ENCODE measurements around the gene NCS1. TPM values are rescaled to one million over a fixed set of nuclear protein-coding genes. Genes with fewer than 3 reads are reported as not detected.
"Not testable (repeated sequence)": the region's sequence is repeated elsewhere in the genome, so short reads cannot be mapped to it uniquely, and the experiment has no call there.

NCS1 gene
- polyA plus RNA-seq, 4 donors, result 0.54 to 9.2 (median 3.0) TPM

GRCh38 chr9:130245474-130245873 lies 73.3 kb downstream of the NCS1 start:
- Histone ChIP-seq H3K4me1 (ENCODE audit: control insufficient read depth in 3 of 3, insufficient read depth in 2 of 3, low read depth in 1 of 3, low read length in 2 of 3) (peaks cover 0 to 8% (median 0%) of the 10 kb centered on the region in 3 donors), H3K36me3 (ENCODE audit: control insufficient read depth in 3 of 3, insufficient read depth in 2 of 3, low read depth in 1 of 3, low read length in 3 of 3) (no peaks in the 10 kb centered on the region), H3K27ac (ENCODE audit: low read depth in 1 of 3, low read length in 2 of 3) (no peak overlapping the region), H3K9me3 (ENCODE audit: control insufficient read depth in 2 of 2, insufficient read depth in 1 of 2, low read depth in 1 of 2, low read length in 1 of 2) (no peaks in the 10 kb centered on the region), H3K27me3 (ENCODE audit: control insufficient read depth in 3 of 3, insufficient read depth in 3 of 3, low read length in 3 of 3) (no peaks in the 10 kb centered on the region), H3K4me3 (ENCODE audit: low read depth in 1 of 3, low read length in 3 of 3) (no peak overlapping the region)
- 30 to 70% (median 39%) methylated on average over 11 of the region's 11 CpGs for WGBS, 3 donors
- peak in 1 of 2 donors; percentile 35 for DNase-seq
- no peak for FAIRE-seq

- FAIRE-seq, result no peak
- 72 to 92% (median 72%) methylated on average over 3 of the region's 3 CpGs for WGBS, 3 donors
These were observed 73.9 kb downstream of the NCS1 start for GRCh38 chr9:130246126-130246525.

GRCh38 chr9:130254747-130255630 lies 82.8 kb downstream of the NCS1 start:
- FAIRE-seq (no peak), DNase-seq (no peak)
- WGBS, 3 donors, result 78 to 81% (median 79%) methylated on average over 23 of the region's 23 CpGs
- Histone ChIP-seq H3K36me3 (ENCODE audit: control insufficient read depth in 3 of 3, insufficient read depth in 2 of 3, low read depth in 1 of 3, low read length in 3 of 3) (no peaks in the 10 kb centered on the region), H3K9me3 (ENCODE audit: control insufficient read depth in 2 of 2, insufficient read depth in 1 of 2, low read depth in 1 of 2, low read length in 1 of 2) (no peaks in the 10 kb centered on the region), H3K4me1 (ENCODE audit: control insufficient read depth in 3 of 3, insufficient read depth in 2 of 3, low read depth in 1 of 3, low read length in 2 of 3) (no peaks in the 10 kb centered on the region), H3K4me3 (ENCODE audit: low read depth in 1 of 3, low read length in 3 of 3) (no peak overlapping the region), H3K27me3 (ENCODE audit: control insufficient read depth in 3 of 3, insufficient read depth in 3 of 3, low read length in 3 of 3) (peaks cover 0 to 10% (median 0%) of the 10 kb centered on the region in 3 donors), H3K27ac (ENCODE audit: low read depth in 1 of 3, low read length in 2 of 3) (no peak overlapping the region)

More at GRCh38 chr9:130246126-130246525, 73.9 kb downstream of the NCS1 start:
- DNase-seq, result no peak
- Histone ChIP-seq H3K27ac (ENCODE audit: low read depth in 1 of 3, low read length in 2 of 3) (no peak overlapping the region), H3K4me1 (ENCODE audit: control insufficient read depth in 3 of 3, insufficient read depth in 2 of 3, low read depth in 1 of 3, low read length in 2 of 3) (peaks cover 0 to 8% (median 0%) of the 10 kb centered on the region in 3 donors), H3K9me3 (ENCODE audit: control insufficient read depth in 2 of 2, insufficient read depth in 1 of 2, low read depth in 1 of 2, low read length in 1 of 2) (no peaks in the 10 kb centered on the region), H3K4me3 (ENCODE audit: low read depth in 1 of 3, low read length in 3 of 3) (no peak overlapping the region), H3K36me3 (ENCODE audit: control insufficient read depth in 3 of 3, insufficient read depth in 2 of 3, low read depth in 1 of 3, low read length in 3 of 3) (no peaks in the 10 kb centered on the region), H3K27me3 (ENCODE audit: control insufficient read depth in 3 of 3, insufficient read depth in 3 of 3, low read length in 3 of 3) (peaks cover 0 to 1% (median 0%) of the 10 kb centered on the region in 3 donors)

- Histone ChIP-seq H3K9me3 (ENCODE audit: control insufficient read depth in 2 of 2, insufficient read depth in 1 of 2, low read depth in 1 of 2, low read length in 1 of 2) (no peaks in the 10 kb centered on the region), H3K36me3 (ENCODE audit: control insufficient read depth in 3 of 3, insufficient read depth in 2 of 3, low read depth in 1 of 3, low read length in 3 of 3) (no peaks in the 10 kb centered on the region), H3K4me1 (ENCODE audit: control insufficient read depth in 3 of 3, insufficient read depth in 2 of 3, low read depth in 1 of 3, low read length in 2 of 3) (no peaks in the 10 kb centered on the region), H3K27me3 (ENCODE audit: control insufficient read depth in 3 of 3, insufficient read depth in 3 of 3, low read length in 3 of 3) (peaks cover 0 to 15% (median 0%) of the 10 kb centered on the region in 3 donors), H3K27ac (ENCODE audit: low read depth in 1 of 3, low read length in 2 of 3) (no peak overlapping the region), H3K4me3 (ENCODE audit: low read depth in 1 of 3, low read length in 3 of 3) (no peak overlapping the region)
- no peak for FAIRE-seq
- WGBS, 3 donors, result 60 to 67% (median 60%) methylated on average over 5 of the region's 5 CpGs
- DNase-seq, result no peak
These were observed 83.5 kb downstream of the NCS1 start for GRCh38 chr9:130255631-130256134.

DNA sequence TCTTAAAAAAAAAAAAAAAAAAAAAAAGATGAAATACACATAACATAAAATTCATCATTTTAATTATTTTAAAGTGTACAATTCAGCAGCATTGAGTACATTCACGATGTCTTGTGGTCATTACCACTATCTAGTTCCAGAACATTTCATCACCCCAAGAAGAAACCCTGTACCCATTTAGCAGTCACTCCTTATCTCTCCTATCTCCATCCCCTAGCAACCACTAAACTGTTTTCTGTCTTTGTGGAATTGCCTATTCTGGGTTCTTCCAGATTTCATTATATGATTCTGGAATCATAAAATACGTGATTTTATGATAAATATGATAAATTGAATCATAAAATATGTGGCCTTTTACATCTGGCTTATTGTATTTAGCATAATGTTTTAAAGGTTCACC lies 84.4 kb downstream of the NCS1 start:
- no peak for DNase-seq
- Histone ChIP-seq H3K27ac (ENCODE audit: low read depth in 1 of 3, low read length in 2 of 3) (no peak overlapping the region), H3K9me3 (ENCODE audit: control insufficient read depth in 2 of 2, insufficient read depth in 1 of 2, low read depth in 1 of 2, low read length in 1 of 2) (no peaks in the 10 kb centered on the region), H3K36me3 (ENCODE audit: control insufficient read depth in 3 of 3, insufficient read depth in 2 of 3, low read depth in 1 of 3, low read length in 3 of 3) (no peaks in the 10 kb centered on the region), H3K27me3 (ENCODE audit: control insufficient read depth in 3 of 3, insufficient read depth in 3 of 3, low read length in 3 of 3) (peaks cover 0 to 23% (median 0%) of the 10 kb centered on the region in 3 donors), H3K4me1 (ENCODE audit: control insufficient read depth in 3 of 3, insufficient read depth in 2 of 3, low read depth in 1 of 3, low read length in 2 of 3) (no peaks in the 10 kb centered on the region), H3K4me3 (ENCODE audit: low read depth in 1 of 3, low read length in 3 of 3) (no peak overlapping the region)
- FAIRE-seq, result no peak
- 39 to 68% (median 43%) methylated on average over 2 of the region's 2 CpGs for WGBS, 3 donors

DNA sequence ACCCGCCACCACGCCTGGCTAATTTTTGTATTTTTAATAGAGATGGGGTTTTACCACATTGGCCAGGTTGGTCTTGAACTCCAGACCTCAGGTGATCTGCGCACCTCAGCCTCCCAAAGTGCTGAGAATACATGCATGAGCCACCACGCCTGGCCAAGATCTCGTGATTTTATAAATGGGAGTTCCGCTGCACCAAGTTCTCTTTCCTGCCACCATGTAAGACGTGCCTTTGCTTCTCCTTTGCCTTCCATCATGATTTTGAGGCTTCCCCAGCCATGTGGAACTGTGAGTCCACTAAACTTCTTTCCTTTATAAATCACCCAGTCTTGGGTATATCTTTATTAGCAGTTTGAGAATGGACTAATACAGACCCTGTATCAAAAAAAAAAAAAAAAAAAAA lies 85.9 kb downstream of the NCS1 start:
- H3K9me3 ChIP-seq (ENCODE audit: control insufficient read depth in 2 of 2, insufficient read depth in 1 of 2, low read depth in 1 of 2, low read length in 1 of 2); H3K27ac ChIP-seq (ENCODE audit: low read depth in 1 of 3, low read length in 2 of 3); FAIRE-seq; H3K4me3 ChIP-seq (ENCODE audit: low read depth in 1 of 3, low read length in 3 of 3); DNase-seq; H3K36me3 ChIP-seq (ENCODE audit: control insufficient read depth in 3 of 3, insufficient read depth in 2 of 3, low read depth in 1 of 3, low read length in 3 of 3); H3K4me1 ChIP-seq (ENCODE audit: control insufficient read depth in 3 of 3, insufficient read depth in 2 of 3, low read depth in 1 of 3, low read length in 2 of 3): not testable (repeated sequence)
- 87 to 93% (median 89%) methylated on average over 7 of the region's 7 CpGs for WGBS, 3 donors
- peaks cover 0 to 33% (median 0%) of the 10 kb centered on the region in 3 donors for H3K27me3 ChIP-seq (ENCODE audit: control insufficient read depth in 3 of 3, insufficient read depth in 3 of 3, low read length in 3 of 3)

- Histone ChIP-seq H3K27me3 (ENCODE audit: control insufficient read depth in 3 of 3, insufficient read depth in 3 of 3, low read length in 3 of 3) (peaks cover under 1 to 42% (median 2%) of the 10 kb centered on the region in 3 donors), H3K27ac (ENCODE audit: low read depth in 1 of 3, low read length in 2 of 3) (no peak overlapping the region), H3K9me3 (ENCODE audit: control insufficient read depth in 2 of 2, insufficient read depth in 1 of 2, low read depth in 1 of 2, low read length in 1 of 2) (no peaks in the 10 kb centered on the region), H3K36me3 (ENCODE audit: control insufficient read depth in 3 of 3, insufficient read depth in 2 of 3, low read depth in 1 of 3, low read length in 3 of 3) (no peaks in the 10 kb centered on the region), H3K4me1 (ENCODE audit: control insufficient read depth in 3 of 3, insufficient read depth in 2 of 3, low read depth in 1 of 3, low read length in 2 of 3) (no peaks in the 10 kb centered on the region), H3K4me3 (ENCODE audit: low read depth in 1 of 3, low read length in 3 of 3) (no peak overlapping the region)
- DNase-seq, result no peak
- no peak for FAIRE-seq
- WGBS, 3 donors, result 62 to 80% (median 67%) methylated on average over 4 of the region's 4 CpGs
These were observed 86.8 kb downstream of the NCS1 start for GRCh38 chr9:130259044-130259443.

GRCh38 chr9:130260816-130261765 lies 88.9 kb downstream of the NCS1 start:
- FAIRE-seq (no peak), DNase-seq (no peak)
- H3K4me1 ChIP-seq (ENCODE audit: control insufficient read depth in 3 of 3, insufficient read depth in 2 of 3, low read depth in 1 of 3, low read length in 2 of 3), result no peaks in the 10 kb centered on the region
- H3K27me3 ChIP-seq (ENCODE audit: control insufficient read depth in 3 of 3, insufficient read depth in 3 of 3, low read length in 3 of 3), result peaks cover 7 to 57% (median 9%) of the 10 kb centered on the region in 3 donors
- H3K4me3 ChIP-seq (ENCODE audit: low read depth in 1 of 3, low read length in 3 of 3), result no peak overlapping the region
- H3K36me3 ChIP-seq (ENCODE audit: control insufficient read depth in 3 of 3, insufficient read depth in 2 of 3, low read depth in 1 of 3, low read length in 3 of 3), result no peaks in the 10 kb centered on the region
- WGBS, 3 donors, result 65 to 72% (median 72%) methylated on average over 16 of the region's 16 CpGs
- no peaks in the 10 kb centered on the region for H3K9me3 ChIP-seq (ENCODE audit: control insufficient read depth in 2 of 2, insufficient read depth in 1 of 2, low read depth in 1 of 2, low read length in 1 of 2)
- peak overlapping the region in 2 of 3 donors; percentile 11 to 69 for H3K27ac ChIP-seq (ENCODE audit: low read depth in 1 of 3, low read length in 2 of 3)
